Measurements from ENCODE around the gene EPG5.

Gene EPG5

GRCh38 chr18:45802814-45803492 is 164.2 kb downstream of the EPG5 start:
- WGBS, 2 experiments = 85 to 94% methylated on average over 2 of the region's 2 CpGs
- Histone ChIP-seq H3K9me3 (ENCODE audit: control insufficient read depth, low read length) (no peaks in the 10 kb centered on the region), H3K27me3 (ENCODE audit: control insufficient read depth, insufficient read depth, low read length, poor library complexity, severe bottlenecking) (no peaks in the 10 kb centered on the region), H3K36me3 (ENCODE audit: control insufficient read depth, insufficient read depth, low read length) (no peaks in the 10 kb centered on the region), H3K4me3 (ENCODE audit: insufficient read depth, low read depth, low read length) (no peak overlapping the region), H3K4me1 (ENCODE audit: control insufficient read depth, insufficient read depth, low read length) (no peaks in the 10 kb centered on the region), H3K27ac (ENCODE audit: insufficient read depth, low read depth, low read length, poor library complexity, severe bottlenecking) (no peak overlapping the region)

GRCh38 chr18:45801416-45802004 is 165.6 kb downstream of the EPG5 start:
- Histone ChIP-seq H3K27me3 (ENCODE audit: control insufficient read depth, insufficient read depth, low read length, poor library complexity, severe bottlenecking) (no peaks in the 10 kb centered on the region), H3K27ac (ENCODE audit: insufficient read depth, low read depth, low read length, poor library complexity, severe bottlenecking) (no peak overlapping the region), H3K4me1 (ENCODE audit: control insufficient read depth, insufficient read depth, low read length) (no peaks in the 10 kb centered on the region), H3K36me3 (ENCODE audit: control insufficient read depth, insufficient read depth, low read length) (no peaks in the 10 kb centered on the region), H3K4me3 (ENCODE audit: insufficient read depth, low read depth, low read length) (no peak overlapping the region), H3K9me3 (ENCODE audit: control insufficient read depth, low read length) (no peaks in the 10 kb centered on the region)
- 92 to 93% methylated on average over 1 of the region's 1 CpG for WGBS, 2 experiments

Measured in ectodermal cell (in vitro differentiated cells).